Measurements from ENCODE around the gene ANKRD13D.

Gene ANKRD13D

DNA sequence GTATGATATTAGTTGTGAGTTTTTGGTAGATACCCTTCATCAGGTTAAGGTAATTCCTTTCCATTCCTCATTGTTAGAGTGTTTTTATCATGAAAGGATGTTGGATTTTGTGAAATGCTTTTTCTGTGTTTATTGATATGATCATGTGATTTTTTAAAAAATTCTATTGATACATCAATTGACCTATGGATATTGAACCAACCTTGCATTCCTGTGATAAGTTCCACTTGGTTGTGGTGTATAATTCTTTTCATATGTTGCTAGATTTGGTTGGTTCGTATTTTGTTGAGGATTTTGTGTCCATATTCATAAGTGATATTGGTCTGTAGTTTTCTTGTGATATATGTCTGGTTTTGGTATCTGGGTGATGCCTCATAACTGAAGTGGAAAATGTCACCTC lies 6.7 kb downstream of the ANKRD13D start:
- no peaks in the 10 kb centered on the region for H3K27me3 ChIP-seq (ENCODE audit: insufficient read depth, low read depth, severe bottlenecking)
- no peak for DNase-seq
- H3K4me3 ChIP-seq (ENCODE audit: low read depth, low read length), result no peak overlapping the region
- H3K9me3 ChIP-seq (ENCODE audit: severe bottlenecking), result peaks cover 5% of the 10 kb centered on the region
- no peak overlapping the region for H3K27ac ChIP-seq
- TF ChIP-seq, protein P1, sequence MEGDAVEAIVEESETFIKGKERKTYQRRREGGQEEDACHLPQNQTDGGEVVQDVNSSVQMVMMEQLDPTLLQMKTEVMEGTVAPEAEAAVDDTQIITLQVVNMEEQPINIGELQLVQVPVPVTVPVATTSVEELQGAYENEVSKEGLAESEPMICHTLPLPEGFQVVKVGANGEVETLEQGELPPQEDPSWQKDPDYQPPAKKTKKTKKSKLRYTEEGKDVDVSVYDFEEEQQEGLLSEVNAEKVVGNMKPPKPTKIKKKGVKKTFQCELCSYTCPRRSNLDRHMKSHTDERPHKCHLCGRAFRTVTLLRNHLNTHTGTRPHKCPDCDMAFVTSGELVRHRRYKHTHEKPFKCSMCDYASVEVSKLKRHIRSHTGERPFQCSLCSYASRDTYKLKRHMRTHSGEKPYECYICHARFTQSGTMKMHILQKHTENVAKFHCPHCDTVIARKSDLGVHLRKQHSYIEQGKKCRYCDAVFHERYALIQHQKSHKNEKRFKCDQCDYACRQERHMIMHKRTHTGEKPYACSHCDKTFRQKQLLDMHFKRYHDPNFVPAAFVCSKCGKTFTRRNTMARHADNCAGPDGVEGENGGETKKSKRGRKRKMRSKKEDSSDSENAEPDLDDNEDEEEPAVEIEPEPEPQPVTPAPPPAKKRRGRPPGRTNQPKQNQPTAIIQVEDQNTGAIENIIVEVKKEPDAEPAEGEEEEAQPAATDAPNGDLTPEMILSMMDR (IDR thresholded peaks at IDR 0.05; ENCODE audit: low read depth, low read length), result no peak
- H3K36me3 ChIP-seq, result peaks cover 48% of the 10 kb centered on the region

DNA sequence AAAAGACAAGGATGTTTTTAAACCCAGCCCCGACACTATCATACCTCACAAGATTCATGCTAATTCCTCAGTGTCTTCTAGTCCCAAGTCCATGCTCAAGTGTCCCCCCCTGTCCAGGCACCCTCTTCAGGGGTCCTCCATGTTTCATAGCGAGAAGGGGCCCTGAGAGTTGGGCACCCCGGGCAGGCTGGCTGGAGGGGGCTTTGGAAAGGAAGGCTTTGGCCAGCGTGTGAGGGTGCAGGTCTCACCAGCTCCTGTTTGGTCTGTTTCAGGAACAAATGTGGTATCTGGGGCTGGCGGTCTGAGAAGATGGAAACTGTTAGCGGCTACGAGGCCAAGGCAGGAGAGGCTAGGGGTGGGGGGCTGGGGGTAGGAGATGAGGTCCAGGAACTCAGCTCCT lies 9.7 kb downstream of the ANKRD13D start:
- no peak overlapping the region for H3K4me3 ChIP-seq (ENCODE audit: low read depth, low read length)
- DNase-seq, result no peak
- H3K36me3 ChIP-seq, result peaks cover 40% of the 10 kb centered on the region
- TF ChIP-seq, protein P1 (IDR thresholded peaks at IDR 0.05; ENCODE audit: low read depth, low read length), result no peak
- H3K27me3 ChIP-seq (ENCODE audit: insufficient read depth, low read depth, severe bottlenecking), result no peaks in the 10 kb centered on the region
- peaks cover 5% of the 10 kb centered on the region for H3K9me3 ChIP-seq (ENCODE audit: severe bottlenecking)
- H3K27ac ChIP-seq, result no peak overlapping the region

DNA sequence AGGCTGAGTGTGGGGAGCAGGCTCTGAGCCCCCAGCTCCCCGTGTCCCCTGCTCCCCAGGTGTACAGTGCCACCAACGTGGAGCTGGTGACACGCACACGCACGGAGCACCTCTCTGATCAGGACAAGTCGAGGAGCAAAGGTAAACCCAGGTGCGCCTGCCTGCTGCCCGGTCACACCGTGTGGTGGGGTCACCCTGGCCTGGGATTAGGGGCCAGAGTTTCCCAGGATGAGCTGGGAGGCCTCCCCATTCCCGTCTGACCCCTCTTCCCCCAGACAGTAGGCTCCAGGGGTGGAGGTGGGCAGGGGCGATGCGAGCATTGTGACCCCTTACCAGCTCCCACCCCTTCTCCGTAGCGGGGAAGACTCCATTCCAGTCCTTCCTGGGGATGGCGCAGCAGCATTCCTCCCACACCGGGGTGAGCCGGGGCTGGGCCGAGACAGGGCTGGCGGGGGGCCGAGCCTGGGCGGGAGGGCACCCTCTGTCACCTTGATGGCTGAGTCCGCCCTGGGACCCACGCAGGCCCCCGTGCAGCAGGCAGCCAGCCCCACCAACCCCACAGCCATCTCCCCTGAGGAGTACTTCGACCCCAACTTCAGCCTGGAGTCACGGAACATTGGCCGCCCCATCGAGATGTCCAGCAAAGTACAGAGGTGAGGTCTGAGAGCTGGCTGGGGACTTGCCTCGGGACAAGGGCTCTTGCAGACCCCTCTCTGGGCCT lies 10.5 kb downstream of the ANKRD13D start:
- Histone ChIP-seq H3K4me3 (ENCODE audit: low read depth, low read length) (no peak overlapping the region), H3K27ac (no peak overlapping the region), H3K9me3 (ENCODE audit: severe bottlenecking) (peaks cover 5% of the 10 kb centered on the region), H3K27me3 (ENCODE audit: insufficient read depth, low read depth, severe bottlenecking) (no peaks in the 10 kb centered on the region), H3K36me3 (peaks cover 37% of the 10 kb centered on the region)
- DNase-seq, result no peak
- TF ChIP-seq, protein P1 (IDR thresholded peaks at IDR 0.05; ENCODE audit: low read depth, low read length), result no peak

DNA sequence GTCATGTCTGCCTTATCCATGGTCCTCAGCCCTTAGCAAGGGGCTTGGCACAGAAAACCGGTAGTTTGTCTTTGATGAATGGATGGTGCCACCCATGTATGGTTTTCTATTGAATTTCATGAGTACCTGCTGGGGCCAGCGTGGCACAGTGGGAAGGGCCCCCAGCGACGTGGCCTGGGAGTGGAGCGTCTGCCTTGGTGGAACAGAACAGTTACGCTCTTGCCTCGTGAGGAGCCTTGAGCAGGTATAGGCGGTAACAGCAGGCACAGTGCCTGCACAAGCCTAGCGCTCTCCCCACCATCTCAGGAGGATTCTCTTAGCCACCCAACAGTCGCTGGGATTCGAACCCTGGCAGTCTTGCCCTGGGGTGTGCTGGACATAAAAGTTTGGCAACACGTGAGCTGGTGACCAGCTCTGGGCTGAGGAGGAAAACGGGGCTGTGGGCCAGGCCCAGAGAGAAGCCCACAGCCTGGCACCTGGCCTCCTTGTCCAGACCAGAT lies 11.2 kb downstream of the ANKRD13D start:
- no peak for DNase-seq
- H3K27me3 ChIP-seq (ENCODE audit: insufficient read depth, low read depth, severe bottlenecking), result no peaks in the 10 kb centered on the region
- H3K27ac ChIP-seq, result no peak overlapping the region
- no peak overlapping the region for H3K4me3 ChIP-seq (ENCODE audit: low read depth, low read length)
- TF ChIP-seq, protein P1 (IDR thresholded peaks at IDR 0.05; ENCODE audit: low read depth, low read length), result no peak
- H3K36me3 ChIP-seq, result peaks cover 33% of the 10 kb centered on the region
- peaks cover 5% of the 10 kb centered on the region for H3K9me3 ChIP-seq (ENCODE audit: severe bottlenecking)

DNA sequence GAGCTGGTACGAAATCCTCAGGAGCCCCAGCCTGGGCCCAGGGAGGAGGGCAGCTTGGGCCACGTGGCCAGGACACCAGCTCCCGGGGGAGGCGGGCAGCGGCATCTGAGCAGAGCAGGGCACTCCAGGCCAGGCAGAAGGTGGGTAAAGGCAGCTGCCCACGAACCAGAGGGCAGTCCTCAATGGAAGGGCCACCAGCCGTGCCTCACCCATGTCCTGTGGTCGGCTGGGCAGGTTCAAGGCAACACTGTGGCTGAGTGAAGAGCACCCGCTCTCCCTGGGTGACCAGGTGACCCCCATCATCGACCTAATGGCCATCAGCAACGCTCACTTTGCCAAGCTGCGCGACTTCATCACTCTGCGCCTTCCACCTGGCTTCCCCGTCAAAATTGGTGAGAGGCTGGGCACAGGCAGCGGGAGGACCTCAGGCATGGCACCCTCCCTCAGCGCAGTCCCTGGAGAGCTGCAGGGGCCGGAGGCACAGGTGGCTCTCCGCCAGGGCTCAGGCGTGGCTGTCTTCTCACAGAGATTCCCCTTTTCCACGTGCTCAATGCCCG lies 11.7 kb downstream of the ANKRD13D start:
- TF ChIP-seq, protein P1 (IDR thresholded peaks at IDR 0.05; ENCODE audit: low read depth, low read length), result no peak
- peak; percentile 6 for DNase-seq
- Histone ChIP-seq H3K27ac (no peak overlapping the region), H3K9me3 (ENCODE audit: severe bottlenecking) (peaks cover 4% of the 10 kb centered on the region), H3K4me3 (ENCODE audit: low read depth, low read length) (no peak overlapping the region), H3K27me3 (ENCODE audit: insufficient read depth, low read depth, severe bottlenecking) (no peaks in the 10 kb centered on the region), H3K36me3 (peaks cover 33% of the 10 kb centered on the region)
